ENCODE data around the gene PTGR3. TPM values are rescaled to one million over a fixed set of nuclear protein-coding genes. Genes with fewer than 3 reads are reported as not detected.

The PTGR3 gene
- total and polyA plus RNA-seq, 2 of the 8 experiments (the other 6 are each of a cell fraction or from before 2014, with no cell fraction given), result 2.0 to 3.6 TPM

DNA sequence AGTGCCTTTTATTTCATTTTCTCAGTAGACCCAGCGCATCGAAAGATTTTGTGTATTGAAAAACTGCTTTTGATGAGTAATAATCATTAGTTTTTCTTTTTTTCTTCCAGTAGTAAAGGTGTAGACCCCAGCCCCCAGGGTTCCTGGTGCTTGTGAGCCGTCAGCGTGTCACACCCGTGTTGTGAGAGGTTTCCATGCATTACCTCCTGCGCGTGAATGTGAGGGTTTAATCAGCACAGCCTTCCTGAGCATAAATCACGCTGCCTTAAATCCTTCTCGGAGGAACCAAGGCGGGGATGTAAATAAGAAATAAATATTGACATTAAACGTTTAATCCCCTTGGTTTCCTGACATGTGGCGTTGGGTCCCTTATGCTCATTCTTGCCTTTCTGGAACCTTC is 26.0 kb upstream of the PTGR3 start:
- no peak overlapping the region for H2BK15ac ChIP-seq (ENCODE audit: low read length)
- H4K91ac ChIP-seq (replicated peaks; ENCODE audit: insufficient read length, low read length), result no peak overlapping the region
- DNase-seq (ENCODE audit: low read depth in 1 of 2, low spot score in 2 of 2) (no peak), FAIRE-seq (no peak)
- no peak overlapping the region for H2BK120ac ChIP-seq (replicated peaks; ENCODE audit: low read depth, low read length)
- H3K4me2 ChIP-seq (ENCODE audit: insufficient read depth in 1 of 2, low read depth in 2 of 2, low read length in 2 of 2), result no peak overlapping the region
- no peaks in the 10 kb centered on the region for H3K36me3 ChIP-seq (ENCODE audit: control insufficient read depth in 2 of 4, insufficient read depth in 4 of 4, low read length in 3 of 4)
- no peak overlapping the region for H3K4ac ChIP-seq (replicated peaks; ENCODE audit: insufficient read length, low read depth, low read length)
- no peak overlapping the region for H3K56ac ChIP-seq (replicated peaks; ENCODE audit: insufficient read length, low read depth, low read length)
- no peaks in the 10 kb centered on the region for H3K27me3 ChIP-seq (replicated peaks in 1 of 4; ENCODE audit: control insufficient read depth in 3 of 4, extremely low read depth in 1 of 4, insufficient read depth in 3 of 4, low read length in 3 of 4)
- no peaks in the 10 kb centered on the region for H4K20me1 ChIP-seq (replicated peaks in 1 of 2; ENCODE audit: control insufficient read depth in 1 of 2, insufficient read depth in 2 of 2, low read length in 2 of 2)
- no peaks in the 10 kb centered on the region for H3K9me3 ChIP-seq (ENCODE audit: insufficient read depth in 2 of 2, low read depth in 1 of 2, low read length in 1 of 2)
- no peak overlapping the region for H2BK20ac ChIP-seq (ENCODE audit: low read length)
- H2BK12ac ChIP-seq (ENCODE audit: low read depth, low read length), result no peak overlapping the region
- H4K5ac ChIP-seq (ENCODE audit: insufficient read length, low read depth, low read length), result no peak overlapping the region
- no peak overlapping the region for H3K27ac ChIP-seq (ENCODE audit: low read depth, low read length)
- POLR2A ChIA-PET (ENCODE audit: partially characterized antibody), result no interaction called here
- no peak overlapping the region for H3K18ac ChIP-seq (ENCODE audit: extremely low read depth, low read length)
- H3K14ac ChIP-seq (ENCODE audit: insufficient read length), result no peak overlapping the region
- H3K9ac ChIP-seq (replicated peaks in 1 of 4; ENCODE audit: extremely low read depth in 1 of 4, low read depth in 3 of 4, low read length in 3 of 4), result no peak overlapping the region
- no peaks in the 10 kb centered on the region for H3K4me1 ChIP-seq (replicated peaks in 1 of 4; ENCODE audit: control insufficient read depth in 3 of 4, insufficient read depth in 4 of 4, low read length in 3 of 4)
- no peak overlapping the region for H2AK5ac ChIP-seq (ENCODE audit: low read depth, low read length)
- H3K23ac ChIP-seq (ENCODE audit: insufficient read length), result no peak overlapping the region
- H3K4me3 ChIP-seq (ENCODE audit: extremely low read depth in 1 of 4, insufficient read depth in 2 of 4, low read depth in 3 of 4, low read length in 4 of 4), result no peak overlapping the region
- no peak overlapping the region for H2BK5ac ChIP-seq (ENCODE audit: low read depth, low read length)
- CTCF ChIA-PET (ENCODE audit: partially characterized antibody), result interaction anchor here (1.5 kb wide), 1 partner anchor 9 kb away, joined by 3 read pairs; no protein-coding TSS in a partner anchor
- 93% methylated on average over 12 of the region's 12 CpGs; no CpG with 5 or more reads in 1 of the 2 experiments for WGBS, 2 experiments (ENCODE audit: extremely low coverage in 1 of 2, insufficient coverage in 1 of 2, insufficient read length in 1 of 2, insufficient replicate concordance in 2 of 2, low coverage in 1 of 2, low lambda C conversion rate in 2 of 2, missing lambda C conversion rate in 1 of 2)
- H4K8ac ChIP-seq (ENCODE audit: extremely low read depth, insufficient read depth, low read length), result no peak overlapping the region
- no peaks in the 10 kb centered on the region for H3K23me2 ChIP-seq (ENCODE audit: low read depth, low read length)
- H2AFZ ChIP-seq (ENCODE audit: low read length), result no peak overlapping the region
- H3K79me1 ChIP-seq (ENCODE audit: low read depth, low read length), result no peaks in the 10 kb centered on the region
- no peaks in the 10 kb centered on the region for H3K79me2 ChIP-seq (ENCODE audit: control insufficient read depth in 1 of 2, insufficient read depth in 2 of 2, low read length in 2 of 2)
- TF ChIP-seq EP300 (IDR thresholded peaks at IDR 0.05; ENCODE audit: borderline replicate concordance in 1 of 2, low read depth in 2 of 2, low read length in 2 of 2) (no peak), TBP (IDR thresholded peaks at IDR 0.05; ENCODE audit: low read depth, low read length) (no peak), EGR1 (IDR thresholded peaks at IDR 0.05; ENCODE audit: borderline replicate concordance, low read depth, low read length) (no peak), TAF7 (optimal IDR thresholded peaks at IDR 0.05; ENCODE audit: borderline replicate concordance, low read depth, low read length) (no peak), RBBP5 (IDR thresholded peaks at IDR 0.05; ENCODE audit: borderline replicate concordance, low read depth, low read length) (no peak), BACH1 (IDR thresholded peaks at IDR 0.05; ENCODE audit: low read length) (no peak), HDAC2 (IDR thresholded peaks at IDR 0.05; ENCODE audit: borderline replicate concordance in 1 of 2, low read depth in 2 of 2, low read length in 2 of 2) (no peak), ZNF274 (IDR thresholded peaks at IDR 0.05; ENCODE audit: borderline replicate concordance, extremely low read depth, low read length) (no peak), POLR2AphosphoS5 (IDR thresholded peaks at IDR 0.05; ENCODE audit: low read depth, low read length) (no peak), CBX8 (IDR thresholded peaks at IDR 0.05; ENCODE audit: borderline replicate concordance, low read depth, low read length) (no peak)
- TF ChIP-seq, protein P1, sequence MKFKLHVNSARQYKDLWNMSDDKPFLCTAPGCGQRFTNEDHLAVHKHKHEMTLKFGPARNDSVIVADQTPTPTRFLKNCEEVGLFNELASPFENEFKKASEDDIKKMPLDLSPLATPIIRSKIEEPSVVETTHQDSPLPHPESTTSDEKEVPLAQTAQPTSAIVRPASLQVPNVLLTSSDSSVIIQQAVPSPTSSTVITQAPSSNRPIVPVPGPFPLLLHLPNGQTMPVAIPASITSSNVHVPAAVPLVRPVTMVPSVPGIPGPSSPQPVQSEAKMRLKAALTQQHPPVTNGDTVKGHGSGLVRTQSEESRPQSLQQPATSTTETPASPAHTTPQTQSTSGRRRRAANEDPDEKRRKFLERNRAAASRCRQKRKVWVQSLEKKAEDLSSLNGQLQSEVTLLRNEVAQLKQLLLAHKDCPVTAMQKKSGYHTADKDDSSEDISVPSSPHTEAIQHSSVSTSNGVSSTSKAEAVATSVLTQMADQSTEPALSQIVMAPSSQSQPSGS (IDR thresholded peaks at IDR 0.05; ENCODE audit: low read length), result no peak
- TF ChIP-seq, protein P2, sequence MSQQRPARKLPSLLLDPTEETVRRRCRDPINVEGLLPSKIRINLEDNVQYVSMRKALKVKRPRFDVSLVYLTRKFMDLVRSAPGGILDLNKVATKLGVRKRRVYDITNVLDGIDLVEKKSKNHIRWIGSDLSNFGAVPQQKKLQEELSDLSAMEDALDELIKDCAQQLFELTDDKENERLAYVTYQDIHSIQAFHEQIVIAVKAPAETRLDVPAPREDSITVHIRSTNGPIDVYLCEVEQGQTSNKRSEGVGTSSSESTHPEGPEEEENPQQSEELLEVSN (IDR thresholded peaks at IDR 0.05), result no peak

Data from H1 (cell line).